Measurements from ENCODE around the gene PEX10. TPM values are rescaled to one million over a fixed set of nuclear protein-coding genes. Genes with fewer than 3 reads are reported as not detected.
A peak's percentile ranks its signal among the peaks of the same experiment; 100 is the strongest.

PEX10 gene
- total and polyA plus RNA-seq, 2 of the 8 experiments (the other 6 are each of a cell fraction or from before 2014, with no cell fraction given): 24.3 to 26.9 TPM

- TF ChIP-seq SP4 (IDR thresholded peaks at IDR 0.05; ENCODE audit: low read length) (0 out of 2 replicates have a peak, but pooled peaks have one; percentile 27), E2F6 (IDR thresholded peaks at IDR 0.05) (no peak), RAD21 (IDR thresholded peaks at IDR 0.05 in 1 of 2, conservative IDR thresholded peaks at IDR 0.05 in 1 of 2; ENCODE audit: low read depth in 2 of 2, low read length in 2 of 2) (no peak), POU5F1 (IDR thresholded peaks at IDR 0.05; ENCODE audit: low read depth, low read length) (no peak), CHD2 (IDR thresholded peaks at IDR 0.05; ENCODE audit: low read length) (no peak), HDAC2 (IDR thresholded peaks at IDR 0.05; ENCODE audit: borderline replicate concordance in 1 of 2, low read depth in 2 of 2, low read length in 2 of 2) (no peak), JUND (IDR thresholded peaks at IDR 0.05; ENCODE audit: low read length) (no peak), CBX8 (IDR thresholded peaks at IDR 0.05; ENCODE audit: borderline replicate concordance, low read depth, low read length) (no peak), MAX (IDR thresholded peaks at IDR 0.05) (peak; percentile 64; the same call in 1 of the 2 replicates), GABPA (IDR thresholded peaks at IDR 0.05; ENCODE audit: borderline replicate concordance, insufficient read depth, low read length) (no peak), NANOG (IDR thresholded peaks at IDR 0.05; ENCODE audit: insufficient read depth, low read depth, low read length, poor library complexity, severe bottlenecking) (no peak), SRF (IDR thresholded peaks at IDR 0.05; ENCODE audit: low read depth, low read length) (peak; percentile 81), YY1 (IDR thresholded peaks at IDR 0.05; ENCODE audit: low read depth, low read length) (peak; percentile 63; the same call in 1 of the 2 replicates), PHF8 (conservative IDR thresholded peaks at IDR 0.05; ENCODE audit: low read depth, low read length) (peak; percentile 88), EZH2 (IDR thresholded peaks at IDR 0.05; ENCODE audit: low read depth, low read length, severe bottlenecking) (no peak), POLR2AphosphoS5 (IDR thresholded peaks at IDR 0.05; ENCODE audit: low read depth, low read length) (peak; percentile 80), ZNF274 (IDR thresholded peaks at IDR 0.05; ENCODE audit: borderline replicate concordance, extremely low read depth, low read length) (no peak), BCL11A (IDR thresholded peaks at IDR 0.05; ENCODE audit: low read depth in 2 of 2, low read length in 2 of 2) (no peak), TEAD4 (IDR thresholded peaks at IDR 0.05; ENCODE audit: low read depth, low read length) (no peak), SIRT6 (IDR thresholded peaks at IDR 0.05; ENCODE audit: low read length) (no peak), CBX5 (IDR thresholded peaks at IDR 0.05; ENCODE audit: low read depth, low read length) (no peak)
Measured at GRCh38 chr1:2412395-2412772, at the start of gene PEX10 (continued).

Measured in H1 (cell line).